ENCODE results near the gene CFAP57. TPM values are rescaled to one million over a fixed set of nuclear protein-coding genes. Genes with fewer than 3 reads are reported as not detected.
A peak's percentile ranks its signal among the peaks of the same experiment; 100 is the strongest.
"Not testable (repeated sequence)": the region's sequence is repeated elsewhere in the genome, so short reads cannot be mapped to it uniquely, and the experiment has no call there.

Gene CFAP57
- total and polyA plus RNA-seq, 2 experiments from 2014 or later: 0.09 TPM; not detected in 1

- Histone ChIP-seq H3K9me3 (ENCODE audit: low read depth) (no peaks in the 10 kb centered on the region), H3K27ac (no peak overlapping the region), H3K36me3 (no peaks in the 10 kb centered on the region), H3K27me3 (no peaks in the 10 kb centered on the region), H3K4me1 (ENCODE audit: low read depth) (peaks cover 14% of the 10 kb centered on the region), H3K4me3 (no peak overlapping the region)
- DNase-seq (ENCODE audit: low read depth in 1 of 2, low spot score in 1 of 2): no peak
- TF ChIP-seq CTCF (IDR thresholded peaks at IDR 0.05; ENCODE audit: low read depth, low read length): no peak
These were observed 31.7 kb downstream of the CFAP57 start for GRCh38 chr1:43203859-43204258.

GRCh38 chr1:43204394-43204793, 32.3 kb downstream of the CFAP57 start:
- TF ChIP-seq CTCF (IDR thresholded peaks at IDR 0.05; ENCODE audit: low read depth, low read length): no peak
- peaks cover 14% of the 10 kb centered on the region for H3K4me1 ChIP-seq (ENCODE audit: low read depth)
- no peak overlapping the region for H3K27ac ChIP-seq
- no peaks in the 10 kb centered on the region for H3K36me3 ChIP-seq
- no peaks in the 10 kb centered on the region for H3K9me3 ChIP-seq (ENCODE audit: low read depth)
- H3K27me3 ChIP-seq: no peaks in the 10 kb centered on the region
- H3K4me3 ChIP-seq: no peak overlapping the region
- DNase-seq (ENCODE audit: low read depth in 1 of 2, low spot score in 1 of 2): no peak

- Histone ChIP-seq H3K4me3 (no peak overlapping the region), H3K4me1 (ENCODE audit: low read depth) (peaks cover 14% of the 10 kb centered on the region), H3K27me3 (no peaks in the 10 kb centered on the region), H3K27ac (peak overlapping the region; percentile 95), H3K9me3 (ENCODE audit: low read depth) (no peaks in the 10 kb centered on the region), H3K36me3 (no peaks in the 10 kb centered on the region)
- TF ChIP-seq CTCF (IDR thresholded peaks at IDR 0.05; ENCODE audit: low read depth, low read length): no peak
- peak in 1 of 2 donors; percentile 38 for DNase-seq (ENCODE audit: low read depth in 1 of 2, low spot score in 1 of 2)
These were observed 33.5 kb downstream of the CFAP57 start for GRCh38 chr1:43205671-43206070.

GRCh38 chr1:43206600-43207228, 34.6 kb downstream of the CFAP57 start:
- Histone ChIP-seq H3K4me3 (no peak overlapping the region), H3K27me3 (no peaks in the 10 kb centered on the region), H3K36me3 (no peaks in the 10 kb centered on the region), H3K9me3 (ENCODE audit: low read depth) (no peaks in the 10 kb centered on the region), H3K4me1 (ENCODE audit: low read depth) (peaks cover 14% of the 10 kb centered on the region), H3K27ac (peak overlapping the region; percentile 95)
- no peak for TF ChIP-seq CTCF (IDR thresholded peaks at IDR 0.05; ENCODE audit: low read depth, low read length)
- peak; percentile 73 to 97 for DNase-seq (ENCODE audit: low read depth in 1 of 2, low spot score in 1 of 2)

GRCh38 chr1:43207229-43207853, 35.2 kb downstream of the CFAP57 start:
- Histone ChIP-seq H3K9me3 (ENCODE audit: low read depth) (no peaks in the 10 kb centered on the region), H3K36me3 (no peaks in the 10 kb centered on the region), H3K4me1 (ENCODE audit: low read depth) (peaks cover 14% of the 10 kb centered on the region), H3K4me3 (no peak overlapping the region), H3K27ac (peak overlapping the region; percentile 95), H3K27me3 (no peaks in the 10 kb centered on the region)
- TF ChIP-seq CTCF (IDR thresholded peaks at IDR 0.05; ENCODE audit: low read depth, low read length): no peak
- DNase-seq (ENCODE audit: low read depth in 1 of 2, low spot score in 1 of 2): peak in 1 of 2 donors; percentile 81

GRCh38 chr1:43208277-43208676, 36.1 kb downstream of the CFAP57 start:
- not testable (repeated sequence) for H3K27me3 ChIP-seq; H3K27ac ChIP-seq; H3K36me3 ChIP-seq; H3K4me3 ChIP-seq; DNase-seq (ENCODE audit: low read depth in 1 of 2, low spot score in 1 of 2); H3K9me3 ChIP-seq (ENCODE audit: low read depth)
- peaks cover 14% of the 10 kb centered on the region for H3K4me1 ChIP-seq (ENCODE audit: low read depth)

Data from cardiac muscle cell (in vitro differentiated cells and primary cell).